Right renal pelvis (tissue), 4 donors: ENCODE data around the gene NME3. TPM values are rescaled to one million over a fixed set of nuclear protein-coding genes. Genes with fewer than 3 reads are reported as not detected.

Source experiments
- DNase-seq, 4 donors: peaks; one replicate each; pipeline ENCODE4 v3.0.0-alpha.2; 2013; ENCODE audit warnings: low read depth in 4 of 4, low spot score in 3 of 4, missing footprints in 1 of 4
- polyA plus RNA-seq, 4 donors: library from polyadenylated mRNA; unstranded; fragments of 120-200 nt; gene quantifications; one replicate each; pipeline ENCODE4 v1.2.1, GENCODE V29; 2013; ENCODE audit not compliant: insufficient read length in 4 of 4

NME3 gene
- polyA plus RNA-seq, 4 donors, result 23.2 to 49.8 (median 24.3) TPM

DNA sequence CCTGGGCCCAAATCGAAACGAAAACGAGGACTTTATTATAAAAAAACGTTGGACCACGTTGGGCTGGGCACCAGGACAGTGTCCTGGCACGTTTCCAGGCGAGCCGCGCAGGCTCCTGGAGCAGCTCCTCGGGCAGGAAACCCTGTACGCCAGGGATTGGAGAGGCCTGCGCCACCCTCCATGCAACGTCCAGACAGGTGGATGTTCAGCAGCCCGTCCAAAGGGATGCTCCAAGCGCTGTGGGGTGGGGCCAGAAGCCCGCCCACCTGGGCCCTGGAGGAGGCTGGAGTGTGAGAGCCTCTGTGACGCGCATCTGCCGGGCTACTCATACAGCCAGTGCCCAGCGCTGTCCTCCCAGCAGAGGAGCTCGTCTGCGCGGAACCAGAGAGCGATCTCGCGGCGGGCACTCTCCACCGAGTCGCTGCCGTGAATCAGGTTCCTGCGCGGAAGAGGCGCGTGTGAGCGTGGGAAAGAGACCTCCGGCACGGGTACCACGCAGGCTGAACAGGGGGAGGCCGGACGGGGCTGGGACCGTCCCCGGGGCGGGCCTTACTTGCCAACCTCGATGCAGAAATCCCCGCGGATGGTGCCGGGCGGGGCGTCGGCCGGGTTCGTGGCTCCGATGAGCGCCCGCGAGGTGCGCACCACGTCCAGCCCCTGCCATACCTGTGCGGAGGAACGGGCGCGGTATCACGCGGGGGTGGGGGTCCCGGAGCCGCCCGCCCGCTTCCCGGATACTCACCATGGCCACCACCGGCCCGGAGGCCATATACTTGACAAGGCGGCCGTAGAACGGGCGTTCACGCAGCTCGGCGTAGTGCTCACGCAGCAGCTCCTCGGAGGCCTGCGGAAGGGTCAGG lies 785 bp downstream of the NME3 start:
- DNase-seq, result no peak

DNA sequence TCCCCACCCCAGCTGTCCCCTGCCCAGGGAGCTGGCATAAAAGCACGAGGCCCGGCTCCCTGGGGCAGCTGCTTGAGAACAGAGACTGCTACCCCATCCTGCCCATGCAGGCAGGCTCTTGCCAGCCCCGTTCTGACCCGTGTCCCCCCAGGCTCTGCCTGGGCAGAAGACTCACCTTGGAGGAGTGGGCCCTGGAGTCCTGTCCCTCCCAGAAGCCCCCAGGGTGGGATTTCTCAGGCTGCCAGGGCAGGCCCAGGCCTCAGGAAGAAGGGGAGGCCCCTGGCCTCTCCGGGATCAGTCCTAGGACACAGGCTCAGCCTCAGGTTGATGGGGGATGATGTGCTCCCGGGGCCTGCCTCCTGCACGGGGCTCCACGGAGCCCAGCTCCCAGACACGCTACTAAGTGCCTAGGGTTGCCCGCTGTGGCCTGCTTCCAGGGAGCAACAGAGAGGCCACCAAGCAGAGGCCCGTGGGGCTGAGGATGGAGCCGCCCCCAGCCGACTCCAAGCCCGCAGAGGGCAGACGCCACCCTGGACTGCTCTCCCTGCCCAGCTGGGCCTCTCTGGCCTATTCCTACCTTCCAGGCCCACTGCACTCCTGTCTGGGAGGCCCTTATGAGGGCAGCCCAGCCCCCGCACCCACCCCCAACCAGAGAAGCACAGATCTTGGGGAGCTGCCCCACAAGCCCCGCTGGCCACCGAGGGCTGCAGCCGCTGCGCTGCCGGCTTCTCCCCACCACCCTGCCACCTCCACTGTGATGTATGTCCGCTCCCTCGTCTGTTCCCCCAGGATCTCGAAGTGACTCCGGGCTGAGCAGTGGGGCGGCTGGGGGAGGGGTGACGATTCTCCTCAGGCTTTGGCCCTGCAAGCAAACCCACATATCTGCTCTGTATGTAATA lies 1.7 kb downstream of the NME3 start:
- DNase-seq, result no peak

DNA sequence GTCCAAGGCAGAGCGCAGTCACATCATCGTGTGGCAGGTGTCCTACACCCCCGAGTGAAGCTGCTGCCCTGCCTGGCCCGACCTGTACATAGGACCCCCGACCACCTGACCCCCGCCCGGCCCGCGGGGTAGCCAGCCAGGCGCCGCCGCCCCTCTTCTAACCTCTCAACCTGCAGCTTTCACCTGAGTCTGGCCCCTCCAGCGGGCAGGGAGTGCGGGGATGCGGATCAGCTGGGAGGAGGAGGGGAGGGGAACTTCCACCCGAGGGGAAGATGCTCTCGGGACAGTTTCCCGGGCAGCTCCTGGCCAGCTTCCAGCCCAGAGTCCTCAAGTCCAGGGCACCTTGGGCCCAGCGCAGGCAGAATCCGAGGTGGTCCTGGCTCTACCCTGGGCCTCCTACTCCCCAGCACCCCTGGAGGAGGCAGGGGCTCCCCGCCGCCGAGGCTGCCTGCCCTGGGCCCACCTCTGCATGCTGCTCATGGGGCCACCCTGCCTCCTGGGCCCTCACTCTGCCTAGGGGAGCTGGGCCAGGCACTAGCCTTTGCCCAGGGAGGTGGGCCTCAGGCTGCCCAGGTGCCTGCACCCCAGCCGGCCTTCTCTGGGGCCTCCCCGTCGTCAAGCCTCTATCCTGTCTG lies 2.5 kb downstream of the NME3 start:
- DNase-seq, result no peak

DNA sequence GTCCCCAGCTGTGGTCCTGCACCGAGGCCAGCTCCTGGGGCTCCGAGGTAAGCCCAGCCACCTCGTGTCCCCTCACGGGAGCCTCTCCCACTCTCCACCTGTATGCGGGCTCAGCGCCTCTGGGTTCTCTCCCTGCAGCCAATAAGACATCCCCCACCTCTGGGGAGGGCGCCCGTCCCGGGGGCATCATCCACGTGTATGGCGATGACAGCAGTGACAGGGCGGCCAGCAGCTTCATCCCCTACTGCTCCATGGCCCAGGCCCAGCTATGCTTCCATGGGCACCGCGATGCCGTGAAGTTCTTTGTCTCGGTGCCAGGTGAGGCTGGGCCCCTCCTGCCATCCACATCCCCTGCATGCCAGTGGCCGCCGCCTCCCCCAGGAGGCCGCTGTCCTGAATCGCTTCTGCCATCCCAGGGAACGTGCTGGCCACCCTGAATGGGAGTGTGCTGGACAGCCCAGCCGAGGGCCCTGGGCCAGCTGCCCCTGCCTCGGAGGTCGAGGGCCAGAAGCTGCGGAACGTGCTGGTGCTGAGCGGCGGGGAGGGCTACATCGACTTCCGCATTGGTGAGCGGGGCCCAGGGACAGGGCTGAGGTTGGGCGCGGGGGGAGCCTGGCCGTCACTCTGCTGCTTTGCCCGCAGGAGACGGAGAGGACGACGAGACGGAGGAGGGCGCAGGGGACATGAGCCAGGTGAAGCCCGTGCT lies 3.1 kb downstream of the NME3 start:
- DNase-seq, result no peak

DNA sequence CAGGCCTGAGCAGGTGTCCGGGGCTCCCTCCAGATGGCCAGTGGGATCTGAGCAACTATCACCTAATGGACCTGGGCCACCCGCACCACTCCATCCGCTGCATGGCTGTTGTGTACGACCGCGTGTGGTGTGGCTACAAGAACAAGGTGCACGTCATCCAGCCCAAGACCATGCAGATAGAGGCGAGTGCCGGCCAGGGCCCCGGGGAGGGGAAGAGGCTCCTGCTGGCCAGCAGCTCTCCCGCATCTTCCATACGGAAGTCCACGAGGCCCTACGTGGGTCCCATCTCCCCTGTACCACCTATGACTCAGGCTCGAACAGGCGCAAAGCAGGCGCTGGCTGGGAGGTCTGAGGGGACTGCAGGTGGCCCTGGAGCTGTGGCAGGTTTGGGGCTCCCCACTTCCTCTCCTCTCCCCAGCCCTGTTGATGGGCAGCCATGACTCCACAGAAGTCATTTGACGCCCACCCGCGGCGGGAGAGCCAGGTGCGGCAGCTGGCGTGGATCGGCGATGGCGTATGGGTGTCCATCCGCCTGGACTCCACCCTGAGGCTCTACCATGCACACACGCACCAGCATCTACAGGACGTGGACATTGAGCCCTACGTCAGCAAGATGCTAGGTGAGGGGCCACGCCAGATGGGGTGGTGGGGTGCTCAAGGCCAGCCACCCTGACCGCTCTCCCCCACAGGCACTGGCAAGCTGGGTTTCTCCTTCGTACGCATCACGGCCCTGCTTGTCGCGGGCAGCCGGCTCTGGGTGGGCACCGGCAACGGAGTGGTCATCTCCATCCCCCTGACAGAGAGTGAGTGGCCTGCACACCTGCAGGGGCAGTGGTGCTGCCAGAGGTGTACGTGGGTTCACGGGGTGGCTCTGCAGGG lies 4.0 kb downstream of the NME3 start:
- DNase-seq, result no peak

DNA sequence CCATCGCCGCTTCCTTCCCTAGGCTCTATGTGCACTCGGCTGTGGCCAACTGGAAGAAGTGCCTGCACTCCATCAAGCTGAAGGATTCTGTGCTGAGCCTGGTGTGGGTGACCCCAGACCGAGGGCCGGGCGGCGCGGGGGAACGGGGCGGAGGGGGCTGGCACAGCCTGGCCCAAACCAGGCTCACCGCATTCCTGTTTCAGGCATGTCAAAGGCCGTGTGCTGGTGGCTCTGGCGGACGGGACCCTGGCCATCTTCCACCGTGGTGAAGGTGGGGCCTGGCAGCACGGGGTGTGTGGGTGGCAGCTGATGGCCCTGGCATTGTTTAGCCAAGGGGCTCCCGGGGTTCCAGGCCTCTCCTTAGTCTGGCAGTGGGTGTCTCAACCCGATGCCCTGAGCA lies 4.6 kb downstream of the NME3 start:
- no peak for DNase-seq

DNA sequence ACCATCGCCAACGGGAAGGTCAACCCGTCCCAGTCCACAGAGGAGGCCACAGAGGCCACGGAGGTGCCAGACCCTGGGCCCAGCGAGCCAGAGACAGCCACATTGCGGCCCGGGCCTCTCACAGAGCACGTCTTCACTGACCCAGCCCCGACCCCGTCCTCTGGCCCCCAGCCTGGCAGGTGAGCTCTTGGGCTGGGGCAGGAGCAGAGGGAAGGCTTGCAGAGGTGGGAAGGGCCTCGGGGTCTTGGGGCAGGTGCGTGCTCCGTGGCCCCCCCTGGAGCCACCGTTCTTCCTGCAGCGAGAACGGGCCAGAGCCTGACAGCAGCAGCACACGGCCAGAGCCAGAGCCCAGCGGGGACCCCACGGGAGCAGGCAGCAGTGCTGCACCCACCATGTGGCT lies 5.1 kb downstream of the NME3 start:
- DNase-seq, result no peak

DNA sequence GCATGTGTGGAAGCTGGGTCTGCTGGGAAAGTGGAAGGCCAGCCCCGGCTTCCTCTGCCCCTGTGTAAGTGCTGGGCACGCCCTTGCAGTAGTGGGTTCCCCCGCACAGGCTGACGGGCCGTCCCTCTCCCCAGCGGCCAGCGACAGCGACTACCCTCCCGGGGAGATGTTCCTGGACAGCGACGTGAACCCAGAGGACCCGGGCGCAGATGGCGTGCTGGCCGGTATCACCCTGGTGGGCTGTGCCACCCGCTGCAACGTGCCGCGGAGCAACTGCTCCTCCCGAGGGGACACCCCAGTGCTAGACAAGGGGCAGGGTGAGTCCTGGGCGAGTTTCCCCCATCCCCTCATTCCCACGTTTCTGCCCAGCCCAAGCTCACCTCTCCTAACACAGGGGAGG lies 5.5 kb downstream of the NME3 start:
- DNase-seq, result no peak

DNA sequence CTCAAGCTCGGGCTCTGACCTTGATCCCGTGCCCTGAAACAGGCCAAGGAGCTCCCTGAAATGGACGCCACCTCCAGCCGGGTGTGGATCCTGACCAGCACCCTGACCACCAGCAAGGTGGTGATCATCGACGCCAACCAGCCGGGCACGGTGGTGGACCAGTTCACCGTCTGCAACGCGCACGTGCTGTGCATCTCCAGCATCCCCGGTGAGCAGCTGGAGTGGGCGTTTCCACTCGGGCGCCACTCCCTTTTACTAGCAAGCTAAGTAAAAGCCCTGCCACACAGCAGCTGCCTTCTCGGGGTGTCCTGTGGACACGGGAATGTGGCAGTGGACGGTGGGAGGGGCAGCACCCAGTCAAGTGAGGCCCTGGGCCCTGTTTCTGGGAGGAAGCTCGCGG lies 6.4 kb downstream of the NME3 start:
- DNase-seq, result no peak

DNA sequence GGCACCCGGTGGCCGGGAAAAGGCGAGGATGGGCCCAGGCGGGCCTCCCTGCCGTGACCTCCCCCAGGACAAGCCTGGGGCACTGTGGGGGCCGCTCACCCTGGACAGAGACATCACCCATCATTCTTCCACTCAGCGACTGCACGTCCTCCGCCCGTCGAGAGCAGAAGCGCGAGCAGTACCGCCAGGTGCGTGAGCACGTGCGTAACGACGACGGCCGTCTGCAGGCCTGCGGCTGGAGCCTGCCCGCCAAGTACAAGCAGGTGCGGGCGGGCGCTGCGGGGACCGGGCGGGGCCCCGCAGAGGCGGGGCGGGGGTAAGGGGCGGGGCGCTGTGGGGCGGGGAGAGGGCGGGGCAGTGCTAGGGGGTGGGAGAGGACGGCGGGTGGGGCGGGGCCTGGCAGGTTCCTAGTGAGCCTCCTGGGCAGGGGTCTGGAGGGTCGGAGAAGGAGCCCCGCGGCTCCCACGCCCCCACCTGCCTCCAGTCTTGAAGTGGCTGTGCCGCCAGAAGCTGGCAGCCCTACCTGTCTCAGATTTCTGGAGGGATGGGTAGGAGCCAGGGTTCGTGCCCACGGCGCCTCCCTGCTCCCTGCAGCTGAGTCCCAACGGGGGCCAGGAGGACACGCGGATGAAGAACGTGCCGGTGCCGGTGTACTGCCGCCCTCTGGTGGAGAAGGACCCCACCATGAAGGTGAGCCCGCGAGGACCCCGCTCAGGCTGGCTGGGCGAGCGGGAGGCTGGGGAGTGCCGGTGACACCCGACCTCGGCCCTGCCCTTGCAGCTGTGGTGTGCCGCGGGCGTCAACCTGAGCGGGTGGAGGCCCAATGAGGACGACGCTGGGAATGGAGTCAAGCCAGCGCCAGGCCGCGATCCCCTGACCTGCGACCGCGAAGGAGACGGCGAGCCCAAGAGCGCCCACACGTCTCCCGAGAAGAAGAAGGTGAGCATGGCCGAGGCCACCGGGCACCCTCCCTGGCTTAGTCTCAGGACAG lies 7.5 kb downstream of the NME3 start:
- DNase-seq, result no peak

DNA sequence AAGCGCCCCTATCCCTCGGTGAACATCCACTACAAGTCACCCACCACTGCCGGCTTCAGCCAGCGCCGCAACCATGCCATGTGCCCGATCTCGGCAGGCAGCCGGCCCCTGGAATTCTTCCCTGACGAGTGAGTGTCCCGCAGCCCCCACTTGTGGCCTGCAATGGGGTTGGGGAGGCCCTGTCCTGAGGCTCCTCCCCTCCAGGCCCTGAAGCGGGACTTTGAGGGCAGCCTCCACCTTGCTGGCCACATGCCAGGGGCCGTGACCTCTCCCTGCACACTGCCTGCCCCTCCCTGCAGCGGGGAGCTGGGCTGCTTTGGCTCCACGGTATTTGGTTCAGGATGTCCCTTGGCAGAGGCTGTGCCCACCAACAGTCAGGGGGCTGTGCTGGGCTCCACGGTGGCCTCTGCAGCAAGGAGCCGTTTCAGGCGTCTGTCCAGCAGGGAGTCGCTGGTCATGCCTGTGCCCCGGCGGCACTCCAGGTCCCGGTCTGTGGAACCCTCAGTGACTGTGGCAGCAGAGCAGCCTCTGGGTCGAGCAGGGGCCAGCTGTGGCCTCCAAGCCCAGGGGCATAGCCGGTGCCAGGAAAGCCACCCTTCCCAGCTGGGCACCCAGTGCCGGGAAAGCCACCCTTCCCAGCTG lies 8.3 kb downstream of the NME3 start:
- DNase-seq, result no peak

DNA sequence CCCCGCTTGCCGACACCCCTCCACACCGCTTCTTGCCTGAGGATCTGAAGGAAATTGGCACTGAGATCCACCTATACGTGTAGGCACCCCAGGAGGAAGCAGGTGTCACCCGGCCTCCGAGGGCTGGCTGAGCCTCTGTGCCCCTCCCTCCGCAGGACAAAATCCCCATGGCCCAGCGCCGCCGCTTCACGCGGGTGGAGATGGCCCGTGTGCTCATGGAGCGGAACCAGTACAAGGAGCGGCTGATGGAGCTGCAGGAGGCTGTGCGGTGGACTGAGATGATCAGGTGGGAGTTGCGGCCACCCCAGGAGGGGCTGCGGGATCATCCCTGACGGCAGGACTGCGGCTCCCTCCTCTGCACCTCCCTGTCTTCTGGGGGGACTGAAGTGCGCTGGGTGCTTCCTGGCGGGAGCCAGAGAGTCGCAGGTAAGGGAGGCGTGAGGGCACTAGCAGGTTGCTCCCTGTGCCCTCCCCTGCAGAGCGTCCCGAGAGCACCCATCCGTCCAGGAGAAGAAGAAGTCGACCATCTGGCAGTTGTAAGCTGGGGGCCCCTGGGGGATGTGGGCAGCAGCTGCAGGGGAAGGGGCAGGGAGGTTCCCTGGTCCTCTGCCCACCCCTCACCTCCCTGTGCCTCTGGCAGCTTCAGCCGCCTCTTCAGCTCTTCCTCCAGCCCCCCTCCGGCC lies 9.0 kb downstream of the NME3 start:
- no peak for DNase-seq

DNA sequence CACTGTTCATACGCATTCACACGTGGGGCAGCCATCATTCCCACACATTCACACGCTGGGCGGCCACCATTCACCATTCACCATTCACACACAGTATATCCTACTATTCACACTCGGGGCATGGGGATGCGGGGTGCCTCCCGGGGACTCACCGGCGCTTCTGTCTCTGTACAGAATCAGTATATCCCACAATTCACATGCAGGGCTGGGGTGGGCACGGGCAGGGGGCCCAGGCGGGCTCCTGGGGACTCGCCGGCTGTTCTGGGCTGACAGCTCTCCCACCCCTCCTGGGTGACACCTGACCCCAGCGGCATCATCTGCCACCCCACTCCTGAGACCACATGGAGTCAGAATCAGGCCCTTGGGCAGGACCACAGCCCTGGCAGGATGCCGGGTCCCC lies 9.6 kb downstream of the NME3 start:
- DNase-seq, result no peak

DNA sequence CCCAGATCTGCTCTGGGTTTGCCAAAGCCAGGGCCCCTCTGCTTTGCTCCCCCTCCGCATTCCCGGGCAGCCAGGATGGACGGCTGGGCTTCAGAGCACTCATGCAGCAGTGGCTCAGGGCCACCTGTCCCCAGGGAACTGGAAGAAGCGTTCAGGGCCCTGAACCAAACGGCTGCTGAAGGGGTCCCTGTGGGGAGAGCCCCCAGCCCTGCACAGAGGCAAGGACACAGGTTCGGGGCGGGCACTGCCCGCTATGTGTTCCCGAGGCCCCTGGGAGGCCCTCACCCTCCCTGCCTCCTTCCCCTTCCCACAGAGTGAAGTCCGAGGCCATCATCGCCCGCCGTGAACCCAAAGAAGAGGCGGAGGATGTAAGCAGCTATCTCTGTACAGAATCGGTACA lies 10.4 kb downstream of the NME3 start:
- DNase-seq, result no peak

DNA sequence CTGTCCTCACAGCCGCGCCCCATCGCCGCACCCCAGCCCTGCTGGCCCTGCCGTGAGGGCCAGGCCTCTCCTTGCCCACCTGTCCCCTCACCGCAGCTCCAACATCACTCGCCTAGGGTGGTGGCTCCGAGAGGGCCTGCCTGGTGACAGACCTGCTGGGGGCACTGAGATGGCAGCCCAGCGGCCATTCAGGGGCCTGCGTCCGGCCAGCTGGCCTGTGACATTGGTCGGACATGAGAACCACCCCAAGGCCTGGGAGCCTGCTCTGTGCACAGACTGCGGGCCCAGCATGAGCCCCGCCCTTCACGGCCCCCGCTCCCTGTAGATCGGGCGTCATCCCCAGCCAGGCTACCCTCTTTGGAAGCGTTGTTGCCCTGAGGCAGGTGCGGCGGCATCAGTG lies 11.8 kb downstream of the NME3 start:
- DNase-seq, result no peak

DNA sequence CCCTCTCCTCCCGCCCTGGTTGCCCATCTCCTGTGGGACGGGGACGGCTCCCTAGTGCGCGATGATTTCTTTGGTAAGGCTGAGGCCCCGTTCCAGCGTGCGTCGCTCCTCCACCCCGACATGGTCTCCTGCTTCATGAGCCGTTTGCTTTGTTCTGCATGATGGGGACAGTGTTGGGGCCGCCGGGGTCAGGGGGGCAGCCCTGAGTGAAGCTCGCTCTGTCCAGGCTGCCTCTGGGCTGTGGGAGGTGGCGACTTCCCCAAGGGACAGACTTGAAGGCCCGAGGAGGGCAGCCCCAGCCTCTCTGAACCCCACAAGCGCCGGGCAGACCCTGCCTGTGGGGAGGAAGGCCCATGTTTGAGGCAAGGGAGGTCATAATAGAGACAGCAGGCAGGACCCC lies 12.4 kb downstream of the NME3 start:
- DNase-seq, result no peak

DNA sequence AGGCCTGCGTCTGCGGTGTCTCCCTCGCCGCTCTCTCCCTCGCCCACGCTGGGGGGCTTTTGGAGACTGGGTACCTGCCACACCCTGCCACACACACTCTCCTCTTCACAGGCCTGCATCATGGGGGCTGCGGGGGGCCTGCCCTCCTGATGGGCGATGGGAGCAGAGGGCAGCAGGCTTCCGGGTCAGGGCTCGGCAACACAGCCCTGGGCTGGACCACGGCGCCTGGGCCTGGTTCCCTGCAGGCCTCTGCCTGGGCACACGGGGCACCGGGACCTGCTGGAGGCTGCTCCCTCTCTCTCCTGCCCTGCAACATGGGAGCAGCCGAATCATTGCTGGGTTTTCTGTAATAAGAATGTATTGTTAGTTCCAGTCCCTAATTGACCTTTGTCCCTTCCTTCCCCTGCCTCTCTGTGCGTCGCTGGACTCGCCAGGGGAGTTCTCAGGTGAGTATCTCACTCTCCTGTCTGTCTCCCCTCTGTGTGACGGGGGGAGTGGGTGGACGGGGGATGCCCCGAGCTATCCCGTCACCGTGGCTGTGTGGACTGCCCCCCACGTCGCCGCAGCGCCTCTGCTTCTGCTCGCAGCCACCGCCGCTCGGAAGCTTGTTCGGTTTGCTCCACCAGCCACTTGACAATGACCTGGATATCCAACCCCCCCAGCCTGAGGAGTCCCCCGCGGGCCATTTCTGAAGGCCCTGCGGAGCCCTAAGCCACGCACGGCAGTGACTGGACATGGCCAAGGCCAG lies 13.5 kb downstream of the NME3 start:
- no peak for DNase-seq
